ENCODE data around the gene SHISA9. TPM values are rescaled to one million over a fixed set of nuclear protein-coding genes. Genes with fewer than 3 reads are reported as not detected.

Gene SHISA9
- polyA plus RNA-seq, 4 donors, result 0.19 to 0.75 TPM; not detected in 2

DNA sequence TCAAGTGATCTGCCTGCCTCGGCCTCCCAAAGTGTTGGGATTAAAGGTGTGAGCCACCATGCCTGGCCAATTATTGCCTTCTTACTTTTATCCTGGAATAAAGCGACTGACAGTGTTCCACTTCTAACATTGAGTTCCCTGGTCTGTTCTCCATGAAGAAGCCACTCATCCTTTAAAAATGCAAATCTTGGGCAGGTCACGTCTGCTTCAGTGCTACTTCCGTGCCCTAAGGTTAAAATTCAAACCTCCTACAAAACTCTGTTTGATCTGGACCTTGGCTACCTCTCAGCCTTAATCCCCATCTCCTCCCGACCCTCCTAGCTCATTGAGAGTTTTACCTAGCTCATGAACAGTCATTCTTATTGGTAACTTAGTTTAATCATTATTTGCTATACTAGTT lies 9.6 kb upstream of the SHISA9 start:
- no peaks in the 10 kb centered on the region for H3K36me3 ChIP-seq (ENCODE audit: control insufficient read depth in 3 of 3, insufficient read depth in 2 of 3, low read depth in 1 of 3, low read length in 3 of 3)
- no peaks in the 10 kb centered on the region for H3K9me3 ChIP-seq (ENCODE audit: control insufficient read depth in 2 of 2, insufficient read depth in 1 of 2, low read depth in 1 of 2, low read length in 1 of 2)
- WGBS, 3 donors, result 44 to 56% (median 49%) methylated on average over 5 of the region's 5 CpGs
- no peak overlapping the region for H3K4me3 ChIP-seq (ENCODE audit: low read depth in 1 of 3, low read length in 3 of 3)
- peaks cover 0 to 3% (median 0%) of the 10 kb centered on the region in 3 donors for H3K27me3 ChIP-seq (ENCODE audit: control insufficient read depth in 3 of 3, insufficient read depth in 3 of 3, low read length in 3 of 3)
- H3K4me1 ChIP-seq (ENCODE audit: control insufficient read depth in 3 of 3, insufficient read depth in 2 of 3, low read depth in 1 of 3, low read length in 2 of 3), result no peaks in the 10 kb centered on the region
- FAIRE-seq (no peak), DNase-seq (no peak)
- H3K27ac ChIP-seq (ENCODE audit: low read depth in 1 of 3, low read length in 2 of 3), result no peak overlapping the region

DNA sequence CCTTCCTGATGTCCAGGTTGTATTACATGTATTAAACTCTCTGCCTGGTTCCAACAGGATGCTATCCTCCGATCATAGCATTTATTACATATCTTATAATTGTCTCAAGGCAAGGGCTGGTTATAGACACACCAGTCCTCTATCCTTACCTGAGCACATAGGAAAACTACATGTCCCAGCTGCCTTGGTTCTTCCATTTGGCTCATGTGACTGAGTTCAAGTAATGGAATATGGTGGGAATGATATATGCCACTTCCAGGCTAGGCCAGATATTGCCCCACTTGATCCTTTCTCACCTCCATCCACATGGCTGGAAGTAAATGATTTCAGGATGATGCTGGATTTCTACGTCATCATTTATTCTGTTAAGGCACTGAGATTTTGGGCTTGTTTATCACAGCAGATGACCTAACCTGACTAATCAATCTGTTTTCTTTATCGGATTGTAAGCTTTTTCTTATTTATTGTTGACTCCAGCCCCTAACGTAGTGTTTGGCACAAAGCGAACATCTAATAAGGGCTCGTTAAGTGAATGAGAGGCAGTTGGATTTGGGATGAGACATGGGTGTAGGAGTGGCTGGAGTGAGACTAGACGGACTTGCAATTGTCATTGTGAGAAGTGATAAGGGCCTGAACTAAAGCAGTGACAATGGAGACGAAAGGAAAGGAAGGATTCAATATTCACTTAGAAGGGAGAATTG lies 8.2 kb upstream of the SHISA9 start:
- Histone ChIP-seq H3K9me3 (ENCODE audit: control insufficient read depth in 2 of 2, insufficient read depth in 1 of 2, low read depth in 1 of 2, low read length in 1 of 2) (no peaks in the 10 kb centered on the region), H3K27ac (ENCODE audit: low read depth in 1 of 3, low read length in 2 of 3) (no peak overlapping the region)
- 66 to 86% (median 75%) methylated on average over 8 of the region's 8 CpGs for WGBS, 3 donors

DNA sequence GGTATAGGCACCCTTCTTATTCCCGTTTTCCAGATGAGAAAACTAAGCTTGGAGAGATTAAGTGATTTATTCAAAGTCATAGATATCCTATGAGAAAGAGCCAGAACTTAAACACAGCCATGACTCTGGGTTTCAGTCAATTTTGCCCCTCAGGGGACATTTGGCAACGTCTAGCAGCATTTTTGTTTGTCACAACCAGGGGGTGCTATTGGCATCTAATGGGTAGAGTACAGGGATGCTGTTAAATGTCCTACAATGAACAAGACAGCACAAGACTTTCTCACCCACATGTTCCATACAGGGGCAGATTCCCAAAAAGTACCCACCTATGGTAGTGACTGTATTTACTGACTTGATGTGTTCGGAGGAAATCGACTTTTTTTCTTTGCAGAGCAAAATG lies 4.8 kb upstream of the SHISA9 start:
- FAIRE-seq, result no peak
- Histone ChIP-seq H3K4me1 (ENCODE audit: control insufficient read depth in 3 of 3, insufficient read depth in 2 of 3, low read depth in 1 of 3, low read length in 2 of 3) (no peaks in the 10 kb centered on the region), H3K36me3 (ENCODE audit: control insufficient read depth in 3 of 3, insufficient read depth in 2 of 3, low read depth in 1 of 3, low read length in 3 of 3) (no peaks in the 10 kb centered on the region), H3K27me3 (ENCODE audit: control insufficient read depth in 3 of 3, insufficient read depth in 3 of 3, low read length in 3 of 3) (peaks cover 0 to 25% (median 18%) of the 10 kb centered on the region in 3 donors), H3K4me3 (ENCODE audit: low read depth in 1 of 3, low read length in 3 of 3) (no peak overlapping the region), H3K9me3 (ENCODE audit: control insufficient read depth in 2 of 2, insufficient read depth in 1 of 2, low read depth in 1 of 2, low read length in 1 of 2) (no peaks in the 10 kb centered on the region), H3K27ac (ENCODE audit: low read depth in 1 of 3, low read length in 2 of 3) (no peak overlapping the region)
- peak; percentile 2 to 31 for DNase-seq
- 42 to 50% (median 46%) methylated on average over 4 of the region's 4 CpGs for WGBS, 3 donors

More for the DNA sequence above, 8.2 kb upstream of the SHISA9 start:
- no peaks in the 10 kb centered on the region for H3K4me1 ChIP-seq (ENCODE audit: control insufficient read depth in 3 of 3, insufficient read depth in 2 of 3, low read depth in 1 of 3, low read length in 2 of 3)
- H3K27me3 ChIP-seq (ENCODE audit: control insufficient read depth in 3 of 3, insufficient read depth in 3 of 3, low read length in 3 of 3), result peaks cover 0 to 3% (median 0%) of the 10 kb centered on the region in 3 donors
- DNase-seq (no peak), FAIRE-seq (no peak)
- no peak overlapping the region for H3K4me3 ChIP-seq (ENCODE audit: low read depth in 1 of 3, low read length in 3 of 3)
- no peaks in the 10 kb centered on the region for H3K36me3 ChIP-seq (ENCODE audit: control insufficient read depth in 3 of 3, insufficient read depth in 2 of 3, low read depth in 1 of 3, low read length in 3 of 3)

DNA sequence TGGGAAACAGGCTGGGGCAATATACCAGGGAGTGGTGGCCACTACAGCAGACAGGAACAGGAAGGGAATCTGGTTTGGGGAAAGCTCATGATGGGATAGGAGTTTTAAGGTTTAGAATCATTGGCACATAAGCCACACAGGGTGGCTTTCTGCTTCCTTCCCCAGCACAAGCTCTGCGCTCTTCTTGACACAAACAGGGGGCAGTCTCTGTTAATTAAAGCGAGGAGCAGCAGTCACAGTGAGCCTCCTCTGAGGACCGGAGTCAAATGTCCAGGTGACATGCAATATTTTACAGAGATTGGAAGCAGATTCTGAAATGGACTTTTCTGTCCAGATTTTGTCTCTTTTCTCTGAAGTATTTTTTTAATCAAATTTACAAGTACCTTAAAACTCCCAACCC lies 2.8 kb upstream of the SHISA9 start:
- peaks cover 10 to 40% (median 34%) of the 10 kb centered on the region in 3 donors for H3K27me3 ChIP-seq (ENCODE audit: control insufficient read depth in 3 of 3, insufficient read depth in 3 of 3, low read length in 3 of 3)
- no peak for FAIRE-seq

DNA sequence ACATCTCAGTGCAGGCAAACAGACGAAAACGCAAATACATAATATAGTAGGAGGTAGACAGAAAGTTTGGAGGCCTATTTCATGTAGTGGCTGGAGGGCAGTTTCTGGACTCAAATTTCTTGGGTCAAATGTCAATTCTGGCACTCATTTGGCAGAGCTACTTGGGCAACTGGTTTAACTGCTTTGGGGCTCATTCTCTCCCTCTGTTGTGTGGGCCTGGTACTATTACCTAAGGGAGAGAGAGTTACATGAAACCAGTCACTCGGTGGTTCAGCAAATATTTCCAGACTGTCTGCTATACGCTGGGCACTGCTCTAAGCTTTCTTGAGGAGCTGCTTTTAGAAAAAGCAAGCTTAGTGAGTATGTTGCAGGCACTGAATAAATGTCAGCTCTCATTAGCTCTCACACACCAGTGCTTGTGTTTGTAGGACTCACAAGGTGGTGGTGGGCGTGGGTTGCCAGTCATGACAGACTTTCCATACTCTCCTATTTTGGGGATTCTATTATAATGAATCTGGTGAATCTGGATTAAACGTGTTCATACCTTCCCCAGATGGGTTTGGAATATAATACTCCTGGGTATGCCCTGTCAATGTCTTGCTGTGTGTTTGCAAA lies 1.8 kb upstream of the SHISA9 start:
- Histone ChIP-seq H3K4me1 (ENCODE audit: control insufficient read depth in 3 of 3, insufficient read depth in 2 of 3, low read depth in 1 of 3, low read length in 2 of 3) (no peaks in the 10 kb centered on the region), H3K4me3 (ENCODE audit: low read depth in 1 of 3, low read length in 3 of 3) (no peak overlapping the region), H3K27me3 (ENCODE audit: control insufficient read depth in 3 of 3, insufficient read depth in 3 of 3, low read length in 3 of 3) (peaks cover 14 to 50% (median 42%) of the 10 kb centered on the region in 3 donors), H3K27ac (ENCODE audit: low read depth in 1 of 3, low read length in 2 of 3) (no peak overlapping the region), H3K9me3 (ENCODE audit: control insufficient read depth in 2 of 2, insufficient read depth in 1 of 2, low read depth in 1 of 2, low read length in 1 of 2) (no peaks in the 10 kb centered on the region), H3K36me3 (ENCODE audit: control insufficient read depth in 3 of 3, insufficient read depth in 2 of 3, low read depth in 1 of 3, low read length in 3 of 3) (no peaks in the 10 kb centered on the region)
- FAIRE-seq (no peak), DNase-seq (no peak)
- WGBS, 3 donors, result 65 to 66% (median 65%) methylated on average over 6 of the region's 6 CpGs

More for the DNA sequence above, 2.8 kb upstream of the SHISA9 start:
- WGBS, 3 donors, result 37 to 58% (median 51%) methylated on average over 3 of the region's 3 CpGs
- Histone ChIP-seq H3K9me3 (ENCODE audit: control insufficient read depth in 2 of 2, insufficient read depth in 1 of 2, low read depth in 1 of 2, low read length in 1 of 2) (no peaks in the 10 kb centered on the region), H3K27ac (ENCODE audit: low read depth in 1 of 3, low read length in 2 of 3) (no peak overlapping the region), H3K36me3 (ENCODE audit: control insufficient read depth in 3 of 3, insufficient read depth in 2 of 3, low read depth in 1 of 3, low read length in 3 of 3) (no peaks in the 10 kb centered on the region), H3K4me3 (ENCODE audit: low read depth in 1 of 3, low read length in 3 of 3) (no peak overlapping the region), H3K4me1 (ENCODE audit: control insufficient read depth in 3 of 3, insufficient read depth in 2 of 3, low read depth in 1 of 3, low read length in 2 of 3) (no peaks in the 10 kb centered on the region)
- no peak for DNase-seq

DNA sequence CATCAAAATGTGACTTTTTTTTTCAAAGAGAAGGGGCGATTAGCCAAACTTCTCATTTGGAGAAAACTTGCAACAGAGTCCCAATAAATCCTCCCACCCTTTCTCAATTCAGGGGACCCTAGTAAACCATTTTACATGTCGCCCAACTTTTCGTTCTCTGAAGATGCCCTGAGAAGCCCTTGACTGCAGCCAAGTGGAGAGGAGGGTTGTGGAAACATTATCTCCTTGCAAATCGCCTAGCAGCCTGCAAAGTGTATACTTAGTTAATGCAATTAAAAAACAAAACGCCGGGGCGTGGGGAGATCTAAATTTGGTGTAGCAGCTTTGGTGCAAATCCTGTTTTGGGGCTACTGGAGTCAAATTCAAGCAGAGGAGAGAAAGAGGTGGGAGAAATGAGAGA lies 1.2 kb upstream of the SHISA9 start:
- Histone ChIP-seq H3K27ac (ENCODE audit: low read depth in 1 of 3, low read length in 2 of 3) (no peak overlapping the region), H3K27me3 (ENCODE audit: control insufficient read depth in 3 of 3, insufficient read depth in 3 of 3, low read length in 3 of 3) (peaks cover 14 to 54% (median 42%) of the 10 kb centered on the region in 3 donors), H3K4me3 (ENCODE audit: low read depth in 1 of 3, low read length in 3 of 3) (no peak overlapping the region), H3K4me1 (ENCODE audit: control insufficient read depth in 3 of 3, insufficient read depth in 2 of 3, low read depth in 1 of 3, low read length in 2 of 3) (no peaks in the 10 kb centered on the region), H3K9me3 (ENCODE audit: control insufficient read depth in 2 of 2, insufficient read depth in 1 of 2, low read depth in 1 of 2, low read length in 1 of 2) (no peaks in the 10 kb centered on the region), H3K36me3 (ENCODE audit: control insufficient read depth in 3 of 3, insufficient read depth in 2 of 3, low read depth in 1 of 3, low read length in 3 of 3) (no peaks in the 10 kb centered on the region)
- FAIRE-seq, result no peak
- DNase-seq, result no peak
- WGBS, 3 donors, result 11 to 17% (median 17%) methylated on average over 7 of the region's 7 CpGs

DNA sequence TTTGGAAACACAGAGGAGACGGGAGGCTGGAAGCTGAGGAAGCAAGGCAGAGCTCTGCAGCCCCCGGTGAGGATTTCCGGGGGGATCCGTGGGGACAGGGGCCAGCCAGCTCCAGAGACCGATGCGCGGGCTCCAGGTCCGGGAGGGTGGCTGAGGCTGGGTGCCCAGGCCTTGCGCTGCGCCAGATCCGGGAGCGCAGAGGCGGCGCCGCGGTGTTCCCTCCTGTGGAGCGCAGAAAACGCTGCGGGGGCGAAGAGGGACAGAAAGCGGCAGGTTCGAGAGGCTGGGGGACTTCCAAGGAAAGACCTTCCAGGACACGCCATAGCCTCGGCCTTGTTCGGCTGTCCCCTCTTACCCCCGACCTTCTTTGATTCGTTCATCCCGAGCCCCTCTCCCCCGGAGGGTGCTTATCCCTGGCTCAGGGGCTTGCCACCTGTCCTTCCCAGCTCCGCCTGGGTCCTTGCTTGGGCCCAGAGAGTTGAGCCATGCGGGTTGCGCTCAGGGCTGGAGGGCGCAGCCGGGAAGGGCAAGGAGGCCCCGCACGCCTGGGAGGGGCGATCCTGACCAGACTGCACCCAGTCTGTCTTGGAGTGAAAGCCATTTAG lies 697 bp upstream of the SHISA9 start:
- H3K9me3 ChIP-seq (ENCODE audit: control insufficient read depth in 2 of 2, insufficient read depth in 1 of 2, low read depth in 1 of 2, low read length in 1 of 2), result no peaks in the 10 kb centered on the region
- WGBS, 3 donors, result 3 to 13% (median 9%) methylated on average over 32 to 37 of the region's 37 CpGs
- peaks cover 14 to 55% (median 42%) of the 10 kb centered on the region in 3 donors for H3K27me3 ChIP-seq (ENCODE audit: control insufficient read depth in 3 of 3, insufficient read depth in 3 of 3, low read length in 3 of 3)
- no peak overlapping the region for H3K4me3 ChIP-seq (ENCODE audit: low read depth in 1 of 3, low read length in 3 of 3)
- H3K36me3 ChIP-seq (ENCODE audit: control insufficient read depth in 3 of 3, insufficient read depth in 2 of 3, low read depth in 1 of 3, low read length in 3 of 3), result no peaks in the 10 kb centered on the region
- H3K27ac ChIP-seq (ENCODE audit: low read depth in 1 of 3, low read length in 2 of 3), result no peak overlapping the region
- DNase-seq (peak in 1 of 2 donors; percentile 4), FAIRE-seq (no peak)
- H3K4me1 ChIP-seq (ENCODE audit: control insufficient read depth in 3 of 3, insufficient read depth in 2 of 3, low read depth in 1 of 3, low read length in 2 of 3), result no peaks in the 10 kb centered on the region

DNA sequence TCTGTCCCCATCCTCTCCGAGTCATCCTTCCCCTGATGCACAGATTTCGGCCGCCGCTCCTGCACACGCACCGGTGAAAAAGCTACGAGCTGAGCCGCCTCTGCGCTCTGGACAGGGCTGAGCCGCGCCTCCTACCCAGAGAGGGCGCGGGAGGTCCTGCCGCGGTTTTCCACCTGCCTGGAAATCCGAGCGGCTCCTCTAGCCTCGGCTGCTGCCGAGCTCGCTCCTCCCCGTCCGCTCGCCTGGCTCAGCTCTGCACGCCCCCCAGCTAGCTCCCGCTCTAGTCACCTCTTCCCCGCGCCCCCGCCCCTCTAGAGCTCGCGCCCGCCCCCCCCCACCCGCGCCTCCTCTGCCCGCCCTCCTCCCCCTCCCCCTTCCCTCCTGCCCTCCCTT lies 198 bp upstream of the SHISA9 start:
- peak in 1 of 2 donors; percentile 6 for DNase-seq
- Histone ChIP-seq H3K27me3 (ENCODE audit: control insufficient read depth in 3 of 3, insufficient read depth in 3 of 3, low read length in 3 of 3) (peaks cover 14 to 55% (median 42%) of the 10 kb centered on the region in 3 donors), H3K4me3 (ENCODE audit: low read depth in 1 of 3, low read length in 3 of 3) (no peak overlapping the region), H3K4me1 (ENCODE audit: control insufficient read depth in 3 of 3, insufficient read depth in 2 of 3, low read depth in 1 of 3, low read length in 2 of 3) (no peaks in the 10 kb centered on the region), H3K36me3 (ENCODE audit: control insufficient read depth in 3 of 3, insufficient read depth in 2 of 3, low read depth in 1 of 3, low read length in 3 of 3) (no peaks in the 10 kb centered on the region), H3K9me3 (ENCODE audit: control insufficient read depth in 2 of 2, insufficient read depth in 1 of 2, low read depth in 1 of 2, low read length in 1 of 2) (no peaks in the 10 kb centered on the region), H3K27ac (ENCODE audit: low read depth in 1 of 3, low read length in 2 of 3) (no peak overlapping the region)
- no peak for FAIRE-seq
- 2 to 12% (median 6%) methylated on average over 12 to 34 of the region's 34 CpGs for WGBS, 3 donors
